T-helper 9 cell (primary cell): Measurements from ENCODE around the gene TP53RK.
"Not testable (repeated sequence)": the region's sequence is repeated elsewhere in the genome, so short reads cannot be mapped to it uniquely, and the experiment has no call there.

ENCODE experiments used
- DNase-seq: peaks from one replicate; pipeline ENCODE4 v3.0.0-alpha.2; 2020

The TP53RK gene

DNA sequence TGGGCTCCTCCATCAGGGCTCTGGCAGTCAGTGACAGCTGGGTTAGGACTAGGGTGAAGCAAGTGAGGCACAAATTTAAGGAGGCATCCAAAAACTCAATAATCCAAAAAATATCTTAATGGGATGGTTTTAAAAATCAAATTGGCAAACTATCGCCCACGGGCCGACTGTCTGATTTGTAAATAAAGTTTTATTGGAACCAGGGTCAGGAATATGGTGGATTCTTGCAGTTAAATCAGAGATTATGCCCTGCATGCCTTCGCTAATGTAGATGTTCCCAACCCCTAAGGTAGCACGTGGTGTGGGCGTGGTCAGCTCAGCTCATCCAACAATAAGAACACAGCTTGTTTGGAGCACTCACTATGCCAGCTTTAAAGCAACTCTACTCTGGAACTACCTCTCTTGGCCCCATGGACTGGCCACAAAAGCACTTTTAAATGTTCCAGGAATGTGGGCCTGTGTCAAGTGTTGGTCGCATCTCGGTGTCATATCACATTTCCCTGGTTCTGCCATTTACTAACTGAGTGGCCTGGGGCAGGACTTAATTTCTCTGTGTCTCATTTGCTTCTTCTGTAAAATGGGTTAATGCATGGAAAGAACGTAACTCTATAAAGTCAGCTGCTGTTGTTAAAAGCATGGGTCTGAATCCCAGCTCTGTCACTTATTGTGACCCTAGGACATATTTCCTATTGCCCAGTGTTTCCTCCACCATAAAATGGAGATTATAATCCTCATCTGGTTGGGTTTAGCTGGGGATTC is 7.0 kb downstream of the TP53RK start:
- DNase-seq, result no peak

GRCh38 chr20:46681032-46681854 is 8.0 kb downstream of the TP53RK start:
- DNase-seq, result peak; percentile 61

GRCh38 chr20:46680684-46681031 is 8.6 kb downstream of the TP53RK start:
- no peak for DNase-seq

DNA sequence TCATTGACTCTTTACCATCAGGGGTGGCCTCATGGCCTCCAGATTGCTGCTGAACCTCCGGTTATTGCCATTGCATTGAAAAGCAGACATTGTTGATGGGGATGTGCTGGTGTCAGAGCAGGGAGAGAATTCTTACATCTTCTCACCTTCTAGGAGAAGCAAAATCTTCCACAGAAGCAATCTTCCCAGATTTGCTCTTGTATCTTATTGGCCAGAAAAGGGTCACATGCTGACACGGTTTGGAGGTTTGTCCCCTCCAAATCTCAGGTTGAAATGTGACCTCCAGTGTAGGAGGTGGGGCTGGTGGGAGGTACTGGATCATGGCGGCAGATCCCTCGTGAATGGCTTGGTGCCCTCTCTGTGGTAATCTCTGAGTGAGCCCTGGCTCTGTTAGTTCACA is 10.7 kb downstream of the TP53RK start:
- DNase-seq, result no peak

DNA sequence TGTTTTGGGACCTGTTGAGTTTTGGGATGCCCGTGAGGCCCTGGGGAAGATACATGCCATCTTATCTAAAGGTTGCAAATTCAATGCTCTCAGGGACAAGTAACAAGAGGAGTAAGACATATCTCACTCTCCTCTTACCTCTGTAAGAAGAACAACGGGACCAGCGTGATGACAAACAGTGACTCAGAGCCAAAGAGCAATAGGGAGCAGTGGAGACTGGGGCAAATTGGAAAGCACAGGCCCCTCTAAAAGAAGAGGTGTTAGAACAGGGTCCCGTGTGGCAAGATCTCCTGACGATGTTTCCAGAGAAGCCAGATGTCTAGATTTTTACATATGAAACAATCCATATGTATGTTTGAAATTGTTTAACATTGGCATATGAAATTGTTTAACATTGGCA is 11.6 kb downstream of the TP53RK start:
- no peak for DNase-seq

DNA sequence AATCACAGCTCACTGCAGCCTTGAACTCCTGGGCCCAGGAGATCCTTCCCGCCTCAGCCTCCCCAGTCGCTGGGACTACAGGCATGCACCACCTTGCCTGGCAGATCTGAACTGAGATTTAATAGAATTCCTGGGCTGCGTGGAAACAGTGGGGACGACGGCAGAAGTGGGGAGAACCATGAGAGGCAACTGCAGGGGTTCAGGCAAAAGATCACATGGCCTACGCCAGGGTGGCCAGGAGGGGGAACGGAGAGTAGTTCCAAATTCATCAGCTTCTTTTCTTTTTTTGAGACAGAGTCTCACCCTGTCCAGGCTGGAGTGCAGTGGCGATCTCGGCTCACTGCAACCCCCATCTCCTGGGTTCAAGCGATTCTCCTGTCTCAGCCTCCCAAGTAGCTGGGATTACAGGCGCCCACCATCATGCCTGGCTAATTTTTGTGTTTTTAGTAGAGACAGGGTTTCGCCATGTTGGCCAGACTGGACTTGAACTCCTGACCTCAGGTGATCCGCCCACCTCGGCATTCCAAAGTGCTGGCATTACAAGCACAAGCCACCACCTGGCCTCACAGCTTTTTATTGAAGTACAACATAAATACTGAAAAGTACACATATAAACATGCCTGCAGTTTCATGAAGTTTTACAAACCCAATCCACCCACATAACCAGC is 12.5 kb downstream of the TP53RK start:
- DNase-seq, result not testable (repeated sequence)

GRCh38 chr20:46674253-46675083 is 14.8 kb downstream of the TP53RK start:
- DNase-seq, result no peak

DNA sequence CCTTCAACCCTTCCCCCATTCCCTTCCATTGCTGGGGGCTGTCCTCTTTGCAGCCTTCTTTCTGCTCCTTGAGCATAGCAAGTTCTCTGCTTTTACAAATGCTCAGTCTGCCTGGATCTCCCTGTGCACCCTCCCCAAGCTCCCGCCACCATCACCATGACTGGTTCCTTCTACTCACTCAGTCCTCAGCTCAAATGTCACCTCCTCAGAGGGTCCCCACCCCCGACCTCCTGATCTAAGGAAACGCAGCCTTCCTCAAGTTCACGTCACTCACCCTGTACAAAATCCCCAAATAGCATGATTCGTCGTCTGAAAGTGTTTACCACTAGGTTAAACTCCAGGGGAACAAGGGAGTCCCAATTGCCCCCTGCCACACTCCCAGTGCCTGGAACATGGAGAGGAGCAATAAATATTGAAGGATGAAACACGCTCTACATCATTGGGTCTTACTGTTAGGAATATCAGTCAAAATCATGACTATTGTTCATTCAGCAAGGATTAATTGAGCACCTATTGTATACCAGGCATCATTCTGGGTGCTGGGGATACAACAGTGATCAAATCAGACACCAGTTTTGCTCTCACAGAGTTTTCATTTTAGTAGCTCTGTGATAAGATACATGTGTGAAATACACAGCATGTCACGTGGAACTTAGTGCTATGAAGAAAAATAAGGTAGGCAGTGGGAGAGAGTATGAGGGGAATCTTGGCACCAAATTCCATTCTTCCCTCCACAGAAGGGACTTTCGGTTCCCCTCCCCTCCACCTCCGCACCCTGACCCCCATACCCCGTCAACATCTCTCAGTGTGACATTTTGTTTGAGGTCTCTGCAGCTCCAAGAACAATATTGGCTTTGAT is 15.6 kb downstream of the TP53RK start:
- no peak for DNase-seq

DNA sequence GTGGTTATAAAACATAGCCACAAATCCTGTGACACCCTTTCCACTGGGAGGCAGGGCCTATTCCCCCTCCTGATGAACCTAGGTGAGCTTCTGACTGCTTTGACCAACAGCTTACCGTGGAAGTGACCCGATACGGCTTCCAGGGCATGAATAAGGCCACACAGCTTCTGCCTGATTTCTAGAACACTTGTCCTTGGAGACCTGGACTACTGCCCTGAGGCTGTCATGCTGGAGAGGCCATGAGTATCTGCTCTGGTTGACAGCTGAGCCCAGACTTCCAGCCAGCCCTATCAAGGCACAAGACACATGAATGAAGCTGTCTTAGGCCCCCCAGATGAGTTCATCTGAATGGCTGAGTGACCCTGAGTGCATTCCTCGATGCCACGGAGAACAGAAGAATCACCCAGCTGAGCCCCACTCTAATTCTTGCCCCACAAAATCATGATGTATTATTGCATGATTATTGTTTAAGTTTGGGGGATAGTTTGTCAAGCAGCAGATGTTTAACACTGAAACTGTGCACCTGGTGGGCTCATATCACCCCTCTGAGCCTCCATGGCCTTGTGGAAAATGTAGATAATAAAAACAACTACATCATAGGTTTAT is 16.6 kb downstream of the TP53RK start:
- no peak for DNase-seq

DNA sequence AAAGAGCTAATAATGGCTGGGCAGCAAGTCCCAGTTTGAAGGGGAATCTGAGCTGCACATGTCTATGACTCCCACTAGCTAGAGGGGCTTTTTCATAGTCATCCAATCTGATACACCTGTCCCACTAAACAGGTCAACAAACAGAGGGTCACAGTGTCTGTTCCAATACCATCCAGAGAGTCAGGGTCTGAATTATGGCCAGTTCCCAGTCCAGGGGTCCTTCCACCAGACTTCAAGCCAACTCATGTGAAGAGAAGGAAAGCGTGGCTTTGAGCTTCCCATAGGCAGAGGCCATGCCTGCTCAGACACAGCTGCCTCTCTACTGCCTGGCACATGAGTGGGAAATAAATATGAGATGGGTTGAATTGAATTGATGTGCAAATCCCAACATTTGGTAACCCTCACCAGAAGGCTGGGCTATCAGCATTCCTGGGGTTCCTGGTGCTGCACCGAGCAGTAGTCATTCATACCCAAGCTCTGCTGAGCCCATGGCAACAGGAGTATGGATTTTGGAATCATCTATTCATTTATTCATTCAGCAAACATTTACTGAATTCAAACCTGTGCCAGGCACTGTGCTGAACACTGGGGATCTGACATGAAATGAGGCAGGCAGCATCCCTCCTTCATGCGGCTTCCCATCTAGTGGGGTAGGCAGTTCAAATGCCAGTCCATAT is 17.2 kb downstream of the TP53RK start:
- no peak for DNase-seq

GRCh38 chr20:46670585-46671584 is 18.4 kb downstream of the TP53RK start:
- DNase-seq, result no peak

- no peak for DNase-seq
These were observed 19.0 kb downstream of the TP53RK start for GRCh38 chr20:46670228-46670584.

GRCh38 chr20:46666818-46667515 is 22.3 kb downstream of the TP53RK start:
- DNase-seq, result no peak

GRCh38 chr20:46666306-46666705 is 22.9 kb downstream of the TP53RK start:
- no peak for DNase-seq

GRCh38 chr20:46665602-46666001 is 23.6 kb downstream of the TP53RK start:
- no peak for DNase-seq

DNA sequence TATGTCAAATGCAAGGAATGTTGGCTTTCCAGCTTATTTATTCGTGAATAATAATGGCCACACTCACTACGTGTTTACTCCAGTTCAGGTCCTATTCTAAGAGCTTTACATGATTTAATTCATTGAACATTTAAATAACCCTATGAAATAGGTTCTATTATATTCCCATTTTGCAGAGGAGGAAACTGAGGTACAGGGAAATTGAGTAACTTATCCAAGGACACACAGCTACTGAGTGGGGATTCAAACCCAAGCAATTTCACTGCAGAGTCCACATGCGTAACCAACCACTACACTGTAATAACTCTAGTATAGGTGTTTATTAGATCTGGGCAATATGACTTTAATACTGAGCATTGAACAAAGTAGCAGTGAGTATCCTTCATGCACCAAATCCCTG is 25.7 kb downstream of the TP53RK start:
- no peak for DNase-seq

DNA sequence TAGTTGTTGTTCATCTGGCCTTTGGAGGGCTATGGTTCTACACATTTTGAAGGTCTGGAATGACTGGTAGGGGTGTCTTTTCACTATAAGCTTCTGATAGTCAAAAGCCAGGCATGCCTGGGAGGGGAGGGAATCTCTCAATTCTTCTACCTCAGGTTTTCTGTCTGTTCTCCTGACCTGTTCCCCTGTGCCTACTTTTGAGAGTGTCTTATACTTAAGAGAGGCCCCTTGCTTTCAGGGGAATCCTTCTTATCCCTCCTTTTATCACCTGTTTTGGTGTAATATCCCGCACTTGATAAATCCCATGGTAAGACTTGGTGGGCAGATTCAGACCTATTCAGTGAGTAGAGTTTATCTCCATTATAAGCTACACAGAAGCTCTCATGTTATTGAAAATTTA is 27.6 kb downstream of the TP53RK start:
- DNase-seq, result no peak

GRCh38 chr20:46660487-46660886 is 28.8 kb downstream of the TP53RK start:
- DNase-seq, result no peak

- DNase-seq, result no peak
These were observed 31.6 kb downstream of the TP53RK start for GRCh38 chr20:46657618-46658017.
